Peyer's patch (tissue), 4 donors: ENCODE data around the gene MYO1B. TPM values are rescaled to one million over a fixed set of nuclear protein-coding genes. Genes with fewer than 3 reads are reported as not detected.

Experiments
- DNase-seq, 3 donors: peaks; one replicate each; pipeline ENCODE4 v3.0.0-alpha.2; 2017 to 2019
- H3K27ac ChIP-seq, 4 donors: fragments of 200-600 bp; sonication (generic); one replicate each; pipeline ENCODE4 v1.5.1; 2016 to 2019
- H3K27me3 ChIP-seq, 2 donors: fragments of 200-600 bp; sonication (generic); one replicate each; pipeline ENCODE4 v1.5.1; 2019
- H3K36me3 ChIP-seq, 3 donors: fragments of 200-600 bp; sonication (generic); one replicate each; pipeline ENCODE4 v1.5.1; 2016 to 2019
- H3K4me1 ChIP-seq, 4 donors: fragments of 200-600 bp; sonication (generic); one replicate each; pipeline ENCODE4 v1.5.1; 2016 to 2019
- H3K4me3 ChIP-seq, 4 donors: fragments of 200-600 bp; sonication (generic); 1 replicate in 3 of 4; 2 replicates in 1 of 4; pipeline ENCODE4 v1.5.1; 2016 to 2019; ENCODE audit warnings: mild to moderate bottlenecking in 1 of 4
- H3K9me3 ChIP-seq, 4 donors: fragments of 200-600 bp; sonication (generic); one replicate each; pipeline ENCODE4 v1.5.1; 2016 to 2019; ENCODE audit warnings: mild to moderate bottlenecking in 1 of 4
- CTCF ChIP-seq, 6 experiments: fragments of 450-650 bp in 4 of 6; fragments of 200-600 bp in 2 of 6; sonication (generic) in 1 of 6; IDR thresholded peaks; one replicate each; pipeline ENCODE4 v1.5.1; 2017 to 2019; ENCODE audit warnings: antibody characterized with exemption in 6 of 6, mild to moderate bottlenecking in 3 of 6, moderate library complexity in 1 of 6
- POLR2A ChIP-seq, 2 donors: fragments of 450-650 bp; IDR thresholded peaks; one replicate each; pipeline ENCODE4 v1.5.1; 2017; ENCODE audit warnings: antibody characterized with exemption in 2 of 2, mild to moderate bottlenecking in 2 of 2, moderate library complexity in 2 of 2
- total RNA-seq, 4 donors: library from RNA; depleted of rRNA; stranded (reverse); fragments of >200 nt; gene quantifications; one replicate each; pipeline ENCODE4 v1.1.0, GENCODE V29; 2016

Gene MYO1B
- total RNA-seq, 4 donors from 2014 or later: 13.1 to 25.5 (median 19.4) TPM

GRCh38 chr2:191234376-191234775 is 10.8 kb upstream of the MYO1B start:
- TF ChIP-seq POLR2A (IDR thresholded peaks at IDR 0.05) (no peak), CTCF (IDR thresholded peaks at IDR 0.05) (no peak)
- Histone ChIP-seq H3K36me3 (no peaks in the 10 kb centered on the region), H3K4me3 (no peak overlapping the region), H3K27ac (no peak overlapping the region), H3K4me1 (no peaks in the 10 kb centered on the region), H3K27me3 (no peaks in the 10 kb centered on the region), H3K9me3 (no peaks in the 10 kb centered on the region)
- no peak for DNase-seq

- DNase-seq: no peak
- TF ChIP-seq CTCF (IDR thresholded peaks at IDR 0.05): no peak
- TF ChIP-seq POLR2A (IDR thresholded peaks at IDR 0.05): no peak
- no peaks in the 10 kb centered on the region for H3K27me3 ChIP-seq
- H3K4me3 ChIP-seq: no peak overlapping the region
- peaks cover 0 to 5% (median 0%) of the 10 kb centered on the region in 4 donors for H3K4me1 ChIP-seq
- H3K36me3 ChIP-seq: no peaks in the 10 kb centered on the region
- H3K9me3 ChIP-seq: no peaks in the 10 kb centered on the region
- no peak overlapping the region for H3K27ac ChIP-seq
These were observed 4.3 kb upstream of the MYO1B start for GRCh38 chr2:191240871-191241270.

DNA sequence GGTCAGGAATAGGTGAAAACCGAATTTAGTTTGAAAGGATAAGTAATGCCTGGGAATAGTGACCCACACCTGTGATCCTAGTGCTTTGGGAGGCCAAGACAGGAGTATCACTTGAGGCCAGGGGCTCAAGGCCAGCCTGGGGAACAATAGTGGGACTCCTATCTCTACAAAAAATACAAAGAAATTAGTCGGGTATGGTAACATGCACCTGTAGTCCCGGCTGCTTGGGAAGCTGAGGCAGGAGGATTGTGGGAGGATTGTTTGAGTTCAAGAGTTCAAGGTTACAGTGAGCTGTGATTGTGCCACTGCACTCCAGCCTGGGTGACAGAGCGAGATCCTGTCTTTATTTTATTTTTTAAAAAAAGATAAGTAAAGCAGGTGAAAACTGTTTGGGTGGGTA is 3.8 kb upstream of the MYO1B start:
- Histone ChIP-seq H3K9me3 (no peaks in the 10 kb centered on the region), H3K4me3 (no peak overlapping the region), H3K36me3 (no peaks in the 10 kb centered on the region), H3K27ac (no peak overlapping the region), H3K27me3 (no peaks in the 10 kb centered on the region), H3K4me1 (peaks cover 0 to 5% (median 0%) of the 10 kb centered on the region in 4 donors)
- TF ChIP-seq POLR2A (IDR thresholded peaks at IDR 0.05) (no peak), CTCF (IDR thresholded peaks at IDR 0.05) (no peak)
- DNase-seq: no peak

GRCh38 chr2:191243154-191243553 is 2.0 kb upstream of the MYO1B start:
- DNase-seq: no peak
- Histone ChIP-seq H3K4me3 (no peak overlapping the region), H3K27ac (no peak overlapping the region), H3K9me3 (no peaks in the 10 kb centered on the region), H3K36me3 (no peaks in the 10 kb centered on the region), H3K27me3 (no peaks in the 10 kb centered on the region), H3K4me1 (peaks cover 0 to 11% (median 3%) of the 10 kb centered on the region in 4 donors)
- TF ChIP-seq CTCF (IDR thresholded peaks at IDR 0.05) (no peak), POLR2A (IDR thresholded peaks at IDR 0.05) (no peak)

DNA sequence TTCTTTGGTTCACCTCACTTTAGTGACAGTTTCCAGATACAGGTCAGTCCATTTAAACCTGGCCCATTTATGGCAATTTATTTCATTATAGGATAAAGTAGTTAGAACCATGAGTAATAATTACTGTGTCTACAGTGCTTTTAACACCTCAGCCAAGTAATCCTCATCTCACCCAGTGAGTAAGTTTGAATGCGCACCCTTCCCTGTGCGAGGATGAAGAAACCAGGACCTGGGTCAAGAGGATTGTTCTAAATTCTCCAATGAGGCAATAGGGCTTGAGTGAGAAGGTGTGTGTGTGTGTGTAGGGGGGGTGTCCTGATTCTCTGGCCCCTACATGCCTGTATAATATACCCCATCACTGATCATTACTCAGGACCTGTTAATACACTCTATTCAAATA is 854 bp upstream of the MYO1B start:
- TF ChIP-seq CTCF (IDR thresholded peaks at IDR 0.05) (no peak), POLR2A (IDR thresholded peaks at IDR 0.05) (no peak)
- Histone ChIP-seq H3K27ac (no peak overlapping the region), H3K4me1 (peaks cover 0 to 11% (median 3%) of the 10 kb centered on the region in 4 donors), H3K9me3 (no peaks in the 10 kb centered on the region), H3K27me3 (no peaks in the 10 kb centered on the region), H3K36me3 (no peaks in the 10 kb centered on the region), H3K4me3 (no peak overlapping the region)
- no peak for DNase-seq
